ENCODE results near the gene IL3.
"Not testable (repeated sequence)": the region's sequence is repeated elsewhere in the genome, so short reads cannot be mapped to it uniquely, and the experiment has no call there.

The IL3 gene

GRCh38 chr5:132095424-132095972, 35.0 kb downstream of the IL3 start:
- no peak for DNase-seq

GRCh38 chr5:132096904-132097303, 36.4 kb downstream of the IL3 start:
- no peak for DNase-seq

DNA sequence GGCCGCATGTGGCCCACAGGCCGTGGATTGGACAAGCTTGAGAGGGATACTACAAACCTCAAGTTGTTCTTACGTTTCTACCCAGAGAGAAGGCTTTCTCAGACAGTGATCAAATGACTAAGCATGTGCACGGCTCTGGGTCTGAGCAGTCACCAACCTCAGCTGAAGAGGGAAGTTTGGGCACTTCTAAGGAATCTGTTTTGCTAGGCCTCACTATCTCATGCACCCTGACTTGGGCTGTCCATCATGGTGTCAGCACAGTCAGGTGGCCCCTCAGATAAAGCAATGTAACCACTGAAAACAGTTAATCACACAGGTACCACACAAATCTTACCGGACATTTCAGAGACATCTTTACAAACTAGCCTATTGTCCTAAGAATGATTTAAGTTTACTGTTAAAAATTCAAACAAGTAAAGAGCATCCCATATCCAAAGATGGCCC, 37.7 kb downstream of the IL3 start:
- no peak for DNase-seq

DNA sequence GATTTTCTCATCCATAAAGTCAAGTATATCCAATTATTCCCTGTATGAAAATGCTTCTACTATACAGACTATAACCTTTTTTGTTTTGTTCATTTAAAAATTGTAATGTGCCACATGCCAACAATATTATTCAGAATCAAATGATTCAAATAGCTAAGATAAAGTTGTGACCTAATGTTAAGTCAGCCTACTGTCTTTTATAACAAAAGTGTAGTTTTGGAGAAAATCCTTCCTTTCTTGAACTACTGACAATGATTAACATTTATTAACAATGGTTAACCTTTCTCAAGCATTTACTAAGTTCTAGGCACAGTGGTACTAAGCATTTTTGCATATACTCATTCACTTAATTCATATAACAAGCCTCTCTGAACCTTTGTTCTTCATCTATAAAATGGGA, 38.2 kb downstream of the IL3 start:
- no peak for DNase-seq

GRCh38 chr5:132099076-132099748, 38.8 kb downstream of the IL3 start:
- DNase-seq, result no peak

GRCh38 chr5:132099905-132100304, 39.5 kb downstream of the IL3 start:
- DNase-seq, result no peak

- DNase-seq, result no peak
Measured at GRCh38 chr5:132100672-132101261, 40.3 kb downstream of the IL3 start.

GRCh38 chr5:132101385-132101880, 41.0 kb downstream of the IL3 start:
- DNase-seq, result no peak

DNA sequence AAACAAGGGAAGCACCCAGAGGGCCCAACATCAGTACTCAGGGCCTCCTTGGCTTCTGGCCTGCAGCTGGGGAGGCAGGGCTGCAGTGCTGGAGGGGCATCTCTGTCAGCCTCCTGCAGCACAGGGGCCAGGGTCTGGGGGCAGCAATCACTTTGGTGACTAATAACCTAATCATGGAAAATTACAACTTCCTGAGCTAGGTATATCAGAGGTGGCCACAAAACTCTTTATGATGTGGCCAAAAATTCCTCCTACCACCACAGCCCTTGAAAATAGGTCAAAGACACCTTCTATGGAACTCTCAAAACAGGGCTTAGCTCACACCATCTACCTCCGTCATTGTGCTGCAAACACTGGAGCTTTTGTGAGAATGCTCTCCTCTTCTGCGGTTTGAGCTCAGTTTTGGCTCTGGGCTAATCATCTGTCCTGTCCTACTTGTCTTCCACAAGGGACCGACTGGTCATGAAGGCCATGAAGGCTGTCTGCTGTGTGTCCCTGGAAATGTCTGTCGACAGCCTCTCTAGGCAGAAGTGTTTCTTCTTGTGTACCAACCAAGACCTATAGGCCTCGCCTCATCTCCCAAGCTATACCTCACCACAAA, 41.7 kb downstream of the IL3 start:
- no peak for DNase-seq

DNA sequence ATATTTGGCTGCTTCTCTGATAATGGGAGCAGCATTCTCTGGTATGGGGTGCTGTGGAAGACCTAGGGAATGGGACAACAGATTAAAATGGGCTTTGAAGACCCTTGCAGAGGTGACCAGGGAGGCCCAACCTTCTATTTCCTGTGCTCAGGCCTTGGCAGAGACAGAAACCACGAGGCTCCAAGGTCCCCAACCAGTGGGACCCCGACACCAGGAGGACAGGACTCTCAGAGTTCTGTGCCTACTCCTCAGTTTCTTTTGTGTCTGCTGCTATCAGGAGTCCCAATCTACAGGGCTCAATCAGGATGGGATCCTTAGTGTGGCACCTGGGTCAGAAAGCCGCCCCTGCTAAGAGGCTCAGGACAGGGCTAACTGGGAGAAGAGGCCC, 42.5 kb downstream of the IL3 start:
- no peak for DNase-seq

GRCh38 chr5:132103332-132103951, 43.0 kb downstream of the IL3 start:
- no peak for DNase-seq

GRCh38 chr5:132103969-132104391, 43.5 kb downstream of the IL3 start:
- no peak for DNase-seq

DNA sequence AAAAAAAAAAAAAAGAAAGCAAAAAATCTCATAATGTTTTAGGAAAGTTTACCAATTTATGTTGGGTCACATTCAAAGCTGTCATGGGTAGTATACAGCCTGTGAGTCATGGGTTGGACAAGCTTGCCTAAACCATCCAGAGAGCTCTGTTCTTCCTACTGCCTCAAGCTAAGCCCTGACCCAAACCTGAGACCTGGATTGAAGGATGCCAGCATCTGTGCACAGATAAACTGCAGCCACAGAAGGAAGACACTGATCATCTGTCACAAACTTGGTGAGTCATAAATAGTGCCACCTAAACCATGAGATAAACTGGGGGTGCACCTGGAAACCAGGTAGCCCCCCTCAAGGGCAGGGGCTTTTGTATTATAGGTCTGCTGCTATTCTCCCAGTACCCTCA, 44.1 kb downstream of the IL3 start:
- no peak for DNase-seq

DNA sequence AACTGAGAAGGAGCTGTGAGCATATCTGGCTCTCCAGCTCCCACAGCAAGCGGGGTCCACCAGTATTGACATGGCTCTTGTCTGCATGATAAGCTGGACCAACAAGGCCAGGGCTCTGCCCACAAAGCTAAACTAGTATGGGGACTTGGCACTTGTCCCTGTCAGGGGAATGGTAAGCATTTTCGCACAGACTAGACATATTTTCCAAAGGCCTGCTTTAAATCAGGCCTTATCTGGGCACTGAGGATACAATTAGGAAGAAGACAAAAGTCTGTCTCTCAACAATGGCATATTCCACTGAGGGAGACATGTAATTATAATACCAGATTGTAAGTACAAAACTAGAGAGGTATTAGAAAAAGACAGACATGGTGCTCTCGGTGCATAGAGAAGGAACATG, 45.2 kb downstream of the IL3 start:
- DNase-seq, result no peak

DNA sequence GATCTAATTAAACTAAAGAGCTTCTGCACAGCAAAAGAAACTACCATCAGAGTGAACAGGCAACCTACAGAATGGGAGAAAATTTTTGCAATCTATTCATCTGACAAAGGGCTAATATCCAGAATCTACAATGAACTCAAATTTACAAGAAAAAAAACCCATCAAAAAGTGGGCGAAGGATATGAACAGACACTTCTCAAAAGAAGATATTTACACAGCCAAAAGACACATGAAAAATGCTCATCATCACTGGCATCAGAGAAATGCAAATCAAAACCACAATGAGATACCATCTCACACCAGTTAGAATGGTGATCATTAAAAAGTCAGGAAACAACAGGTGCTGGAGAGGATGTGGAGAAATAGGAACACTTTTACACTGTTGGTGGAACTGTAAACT, 48.0 kb downstream of the IL3 start:
- DNase-seq, result not testable (repeated sequence)

DNA sequence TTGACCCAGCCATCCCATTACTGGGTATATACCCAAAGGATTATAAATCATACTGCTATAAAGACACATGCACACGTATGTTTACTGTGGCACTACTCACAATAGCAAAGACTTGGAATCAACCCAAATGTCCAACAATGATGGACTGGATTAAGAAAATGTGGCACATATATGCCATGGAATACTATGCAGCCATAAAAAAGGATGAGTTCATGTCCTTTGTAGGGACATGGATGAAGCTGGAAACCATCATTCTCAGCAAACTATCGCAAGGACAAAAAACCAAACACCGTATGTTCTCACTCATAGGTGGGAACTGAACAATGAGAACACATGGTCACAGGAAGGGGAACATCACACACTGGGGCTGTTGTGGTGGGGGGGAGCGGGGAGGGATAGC, 48.5 kb downstream of the IL3 start:
- DNase-seq, result not testable (repeated sequence)

GRCh38 chr5:132109494-132110053, 49.1 kb downstream of the IL3 start:
- no peak for DNase-seq

- DNase-seq, result no peak
Measured at GRCh38 chr5:132110195-132110594, 49.7 kb downstream of the IL3 start.

DNA sequence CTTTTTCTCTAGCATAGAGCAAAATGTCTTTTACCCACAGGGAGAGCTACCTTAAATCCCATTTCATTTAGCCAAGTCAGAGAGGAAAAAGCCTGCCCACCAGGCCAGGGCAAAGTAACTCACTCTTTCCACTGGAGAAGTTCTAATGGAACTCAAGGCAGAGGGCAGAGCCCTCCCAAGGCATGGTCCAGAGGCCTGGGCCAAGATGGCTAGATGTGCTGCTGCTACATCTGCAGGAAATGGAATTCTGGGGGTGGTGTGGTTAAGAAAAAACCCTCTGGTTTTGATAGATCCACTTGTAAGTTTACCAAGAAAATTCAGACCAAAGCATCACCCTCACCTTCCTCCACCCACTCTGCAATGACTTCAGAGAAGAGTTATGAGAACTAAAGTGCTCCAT, 50.5 kb downstream of the IL3 start:
- no peak for DNase-seq

DNA sequence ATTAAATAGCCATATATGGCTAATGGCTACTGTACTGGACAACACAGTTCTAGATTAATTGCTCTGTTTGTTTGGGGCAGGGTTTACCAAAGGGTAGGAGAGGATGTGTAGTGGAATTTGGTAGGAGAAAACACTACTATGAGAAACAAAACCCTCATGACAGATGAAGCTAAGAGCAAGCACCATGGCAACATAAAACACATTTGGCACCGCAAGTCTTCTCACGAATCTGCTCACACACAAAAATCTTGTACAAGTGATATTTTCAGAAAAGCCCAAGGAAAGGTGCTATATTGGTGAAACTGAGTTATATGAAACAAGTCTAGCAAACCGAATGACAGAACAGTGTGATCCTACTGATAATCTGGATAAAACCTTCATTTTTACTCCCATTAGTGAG, 51.7 kb downstream of the IL3 start:
- no peak for DNase-seq
